T-helper 22 cell (primary cell): ENCODE data around the gene CBFA2T2.
"Not testable (repeated sequence)": the region's sequence is repeated elsewhere in the genome, so short reads cannot be mapped to it uniquely, and the experiment has no call there.

ENCODE experiments used
- DNase-seq: peaks from one replicate; pipeline ENCODE4 v3.0.0-alpha.2; 2020; ENCODE audit warnings: low read depth

CBFA2T2 gene

GRCh38 chr20:33626190-33626589, 136.3 kb downstream of the CBFA2T2 start:
- no peak for DNase-seq

DNA sequence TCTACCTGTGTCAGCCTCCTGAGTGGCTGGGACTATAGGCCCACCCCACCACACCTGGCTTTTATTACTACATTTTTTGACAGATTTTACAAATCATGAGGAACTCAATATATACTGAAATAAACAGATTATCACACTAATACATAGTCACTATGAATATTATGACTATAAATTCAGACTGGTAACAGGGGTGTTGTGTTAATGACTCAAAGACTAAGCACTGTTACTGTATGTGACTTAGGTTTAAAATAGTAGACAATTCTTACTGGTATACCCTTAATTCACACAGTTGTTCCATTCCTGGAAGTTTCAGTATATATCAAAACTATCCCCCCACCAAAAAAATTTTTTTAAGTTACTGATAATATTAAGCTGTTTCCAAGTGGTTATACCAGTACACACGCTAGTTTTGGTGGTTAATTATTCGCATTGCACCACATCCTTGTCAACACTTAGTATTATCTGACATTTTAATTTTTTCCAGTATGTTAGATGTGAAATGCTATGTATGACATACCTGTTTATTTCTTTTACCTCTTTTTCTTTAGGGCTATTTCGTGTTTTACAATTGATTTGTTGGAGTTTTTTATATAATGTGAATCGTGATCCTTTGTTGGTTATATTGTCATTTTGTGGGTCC, 137.8 kb downstream of the CBFA2T2 start:
- DNase-seq = no peak

- DNase-seq = no peak
These were observed 139.6 kb downstream of the CBFA2T2 start for GRCh38 chr20:33629533-33629932.

- no peak for DNase-seq
These were observed 140.1 kb downstream of the CBFA2T2 start for GRCh38 chr20:33629979-33630378.

DNA sequence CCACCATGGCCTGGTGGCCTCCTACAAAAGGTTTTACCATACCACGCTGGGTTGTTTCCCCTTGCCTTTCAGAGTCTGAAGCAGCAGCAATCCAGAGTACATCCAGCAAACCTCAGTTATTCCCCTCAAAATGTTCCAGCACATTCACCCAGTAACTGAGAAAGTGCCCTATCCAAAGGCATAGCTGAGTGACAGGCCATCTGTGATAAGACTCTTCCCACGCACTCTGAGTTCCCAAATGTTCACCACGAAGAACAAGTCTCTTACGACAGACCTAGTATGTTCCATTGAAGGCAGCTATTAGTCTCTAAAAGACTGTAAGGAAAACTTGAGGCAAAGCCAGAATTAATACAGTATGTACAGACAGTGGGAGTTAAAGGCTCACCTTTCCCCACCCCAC, 140.6 kb downstream of the CBFA2T2 start:
- DNase-seq = no peak

DNA sequence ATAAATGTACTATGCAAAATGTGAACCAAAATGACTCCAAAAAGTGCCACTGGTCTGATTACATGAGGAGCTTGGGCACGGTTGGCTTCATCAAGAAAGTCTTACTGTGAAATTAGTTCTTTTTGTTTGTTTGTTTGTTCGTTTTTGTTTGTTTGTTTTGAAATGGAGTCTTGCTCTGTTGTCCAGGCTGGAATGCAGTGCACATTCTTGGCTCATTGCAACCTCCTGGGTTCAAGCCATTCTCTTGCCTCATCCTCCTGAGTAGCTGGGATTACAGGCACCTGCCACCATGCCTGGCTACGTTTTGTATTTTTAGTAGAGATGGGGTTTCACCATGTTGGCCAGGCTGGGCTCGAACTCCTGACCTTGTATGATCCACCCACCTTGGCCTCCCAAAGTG, 142.0 kb downstream of the CBFA2T2 start:
- DNase-seq = not testable (repeated sequence)

DNA sequence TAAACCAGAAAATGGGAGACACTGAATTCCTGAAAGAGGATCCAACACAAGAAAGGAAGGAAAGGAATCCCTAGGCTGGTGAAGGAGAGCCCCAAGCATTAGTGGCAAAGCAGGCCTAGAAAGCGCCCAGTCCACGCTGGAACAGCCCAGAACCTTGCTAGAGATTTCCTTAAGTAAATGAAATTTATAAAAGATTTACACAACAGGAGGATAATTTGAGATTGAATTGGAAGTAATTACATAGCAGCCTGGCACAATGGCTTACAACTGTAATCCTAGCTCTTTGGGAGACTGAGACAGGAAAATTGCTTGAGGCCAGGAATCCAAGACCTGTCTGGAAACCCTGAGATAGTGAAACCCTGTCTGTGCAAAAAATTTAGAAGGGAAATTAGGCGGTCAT, 145.4 kb downstream of the CBFA2T2 start:
- DNase-seq = no peak

- DNase-seq = no peak
These were observed 146.9 kb downstream of the CBFA2T2 start for GRCh38 chr20:33636776-33637175.

- DNase-seq = no peak
These were observed 150.4 kb downstream of the CBFA2T2 start for GRCh38 chr20:33640287-33640686.

DNA sequence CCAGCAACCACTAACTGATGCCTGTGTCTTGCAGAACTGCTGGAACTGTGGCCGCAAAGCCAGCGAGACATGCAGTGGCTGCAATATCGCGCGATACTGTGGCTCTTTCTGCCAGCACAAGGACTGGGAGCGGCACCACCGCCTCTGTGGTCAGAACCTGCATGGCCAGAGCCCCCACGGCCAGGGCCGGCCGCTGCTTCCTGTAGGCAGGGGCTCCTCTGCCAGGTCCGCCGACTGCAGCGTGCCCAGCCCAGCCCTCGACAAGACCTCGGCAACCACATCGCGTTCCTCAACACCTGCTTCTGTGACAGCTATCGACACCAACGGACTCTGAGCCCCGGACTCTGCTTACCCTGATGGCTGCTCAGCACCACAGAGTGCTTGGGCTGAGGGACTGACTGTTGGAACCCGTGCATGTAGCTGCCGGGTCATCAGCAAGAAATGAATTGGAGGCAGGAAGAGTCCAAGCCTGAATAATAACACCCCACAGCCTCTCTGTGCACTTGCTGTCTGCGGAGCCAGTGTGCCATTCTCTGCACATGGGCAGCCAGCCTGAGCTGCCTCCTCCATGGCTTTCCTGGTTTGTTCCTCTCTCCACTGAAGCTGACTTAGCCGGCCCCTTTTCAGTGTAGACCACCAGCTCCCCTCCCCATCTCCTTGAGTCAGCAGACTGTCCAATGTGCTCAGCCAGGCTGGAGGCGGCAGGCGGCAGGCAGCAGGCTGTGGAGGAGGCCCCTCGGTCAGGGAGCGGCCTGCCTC, 154.6 kb downstream of the CBFA2T2 start:
- DNase-seq = no peak

GRCh38 chr20:33645072-33645358, 155.1 kb downstream of the CBFA2T2 start:
- no peak for DNase-seq

DNA sequence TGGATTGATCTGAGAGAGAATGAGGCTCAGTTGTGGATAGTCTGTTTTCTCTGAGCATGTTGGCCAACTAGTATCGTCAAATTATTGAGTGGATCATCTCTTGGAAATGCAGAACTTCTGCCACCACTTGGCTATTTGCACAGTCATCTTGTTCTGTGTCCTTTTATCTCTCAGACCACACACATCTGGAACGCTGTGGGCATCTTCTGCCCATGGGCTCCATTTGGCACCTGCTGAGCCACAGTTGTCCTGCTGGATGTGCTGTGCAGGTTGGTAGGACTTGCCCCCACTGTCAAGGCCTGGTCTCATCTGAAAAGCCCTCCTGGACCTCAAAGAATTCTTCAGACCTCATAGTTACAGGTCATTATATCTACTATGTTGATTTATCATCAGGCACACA, 155.5 kb downstream of the CBFA2T2 start:
- no peak for DNase-seq

DNA sequence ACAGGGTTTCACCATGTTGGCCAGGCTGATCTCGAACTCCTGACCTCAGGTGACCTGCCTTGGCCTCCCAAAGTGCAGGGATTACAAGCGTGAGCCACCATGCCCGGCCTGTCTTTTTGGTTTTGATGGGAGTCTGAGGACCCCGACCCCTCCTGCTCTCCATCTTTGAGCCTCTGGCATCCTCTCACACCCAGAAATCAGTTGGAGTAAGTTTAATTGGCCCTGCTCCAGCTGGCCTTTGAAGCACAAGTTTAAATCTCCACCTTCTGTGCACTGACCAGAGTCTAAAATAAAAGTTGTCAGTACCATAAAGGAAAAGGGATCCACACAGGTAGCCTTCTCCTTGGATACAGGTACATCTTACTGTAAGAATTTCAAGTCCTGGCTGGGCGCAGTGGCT, 156.3 kb downstream of the CBFA2T2 start:
- DNase-seq = no peak

- DNase-seq = not testable (repeated sequence)
These were observed 157.2 kb downstream of the CBFA2T2 start for GRCh38 chr20:33646959-33647602.

- no peak for DNase-seq
These were observed 157.9 kb downstream of the CBFA2T2 start for GRCh38 chr20:33647603-33648395.

- no peak for DNase-seq
These were observed 158.6 kb downstream of the CBFA2T2 start for GRCh38 chr20:33648396-33649004.

- DNase-seq = no peak
These were observed 159.3 kb downstream of the CBFA2T2 start for GRCh38 chr20:33649201-33649681.

DNA sequence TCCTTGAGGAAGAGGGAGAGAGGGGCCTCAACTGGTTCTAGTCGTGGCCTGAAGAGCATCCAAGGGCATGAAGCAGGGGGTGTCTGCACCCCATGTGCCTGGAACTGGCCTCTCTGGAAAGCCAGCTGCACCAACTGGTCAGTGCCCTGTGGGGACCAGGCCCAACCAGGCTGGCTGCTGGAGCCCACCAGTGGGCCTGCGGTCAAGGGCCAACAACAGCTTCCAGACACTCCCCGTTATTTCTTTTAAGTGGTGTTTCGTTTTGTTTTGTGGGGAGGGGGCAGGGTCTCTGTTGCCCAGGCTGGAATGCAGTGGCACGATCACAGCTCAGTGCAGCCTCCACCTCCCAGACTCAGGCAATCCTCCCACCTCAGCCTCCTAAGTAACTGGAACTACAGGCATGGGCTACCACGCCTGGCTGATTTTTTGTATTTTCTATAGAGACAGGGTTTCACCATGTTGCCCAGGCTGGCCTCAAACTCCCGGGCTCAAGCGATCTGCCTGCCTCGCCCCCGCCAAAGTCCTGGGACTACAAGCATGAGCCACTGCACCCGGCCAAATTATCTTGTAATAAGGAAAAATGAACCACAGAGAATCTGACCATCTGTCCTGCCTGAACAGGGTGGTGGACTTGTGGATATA, 160.3 kb downstream of the CBFA2T2 start:
- no peak for DNase-seq

- DNase-seq = no peak
These were observed 161.1 kb downstream of the CBFA2T2 start for GRCh38 chr20:33650753-33651561.

DNA sequence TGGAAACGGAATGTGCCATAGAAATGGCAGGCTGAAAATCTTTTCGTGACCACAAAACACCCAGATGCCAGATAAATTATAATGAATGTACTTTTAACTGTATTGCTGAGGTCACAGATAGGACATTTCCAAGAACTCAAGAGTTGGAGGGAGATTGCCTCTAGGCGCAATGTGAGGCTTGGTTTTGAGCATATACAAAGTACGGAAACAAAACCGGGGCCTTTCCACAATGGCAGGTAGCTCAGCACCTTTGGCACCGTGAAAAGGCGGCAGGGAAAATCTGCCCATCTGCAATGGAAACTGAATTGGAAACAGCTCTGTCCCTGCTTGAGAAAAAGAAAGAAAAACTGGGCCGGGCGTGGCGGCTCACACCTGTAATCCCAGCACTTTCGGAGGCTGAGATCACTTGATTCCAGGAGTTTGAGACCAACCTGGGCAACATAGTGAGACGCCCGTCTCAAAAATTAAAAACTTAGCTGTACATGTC, 161.7 kb downstream of the CBFA2T2 start:
- DNase-seq = no peak
